GM12878 (cell line): ENCODE results near the gene ALDH1A1. TPM values are rescaled to one million over a fixed set of nuclear protein-coding genes. Genes with fewer than 3 reads are reported as not detected.

Experiments
- ATAC-seq: fragments of 200-7000 bp; cut with Tn5 transposase; 3 replicates; pipeline ENCODE4 v1.9.1; 2020; ENCODE audit warnings: mild to moderate bottlenecking, moderate library complexity
- BruUV-seq: library from RNA; stranded (reverse); fragments of 400-500 nt; replicated peaks from 2 replicates; lab custom pipeline; 2021; lab: Mats Ljungman, UMichigan
- CTCF ChIA-PET: fragments of 300-600 bp; sonication (Branson Sonifier 250); formaldehyde crosslinking; extraction: SDS; loops from one replicate; lab custom pipeline; 2021; ENCODE audit warnings: inconsistent platforms; lab: Yijun Ruan, JAX
- POLR2A ChIA-PET: fragments of 350-600 bp; formaldehyde crosslinking; extraction: SDS; loops from one replicate; lab custom pipeline; 2021; ENCODE audit warnings: inconsistent platforms; lab: Charles Lee
- RAD21 ChIA-PET: fragments of 300-600 bp; sonication (Branson Sonifier 250); formaldehyde crosslinking; loops from one replicate; lab custom pipeline; 2023; ENCODE audit warnings: antibody characterized with exemption; ENCODE audit not compliant: unreplicated experiment; lab: Charles Lee
- SMC1A ChIA-PET: fragments of 300-600 bp; sonication (Branson Sonifier 250); formaldehyde crosslinking; loops from one replicate; lab custom pipeline; 2023; ENCODE audit not compliant: unreplicated experiment, uncharacterized antibody; lab: Charles Lee
- DNase-seq: peaks from one replicate; pipeline ENCODE4 v3.0.0-alpha.2; 2011; ENCODE audit warnings: low read depth, low spot score
- FAIRE-seq: peaks from 3 replicates; lab custom pipeline; 2011; peaks lifted over from hg19 to GRCh38; lab: Jason Lieb, UNC
- H2AFZ ChIP-seq: 2 replicates; pipeline ENCODE4 v1.6.0; 2011; ENCODE audit warnings: low read depth, low read length, control low read depth; ENCODE audit not compliant: control insufficient read depth
- H3K27ac ChIP-seq: 2 replicates; pipeline ENCODE4 v1.5.1; 2011; ENCODE audit warnings: control low read depth; ENCODE audit not compliant: control insufficient read depth, insufficient read depth
- H3K27me3 ChIP-seq, 2 experiments: replicated peaks in 1 of 2; 2 replicates each; pipeline versions ENCODE4 v1.6.0 to v1.6.1; 2011; ENCODE audit warnings: low read length in 1 of 2; ENCODE audit not compliant: control insufficient read depth in 2 of 2, insufficient read depth in 2 of 2
- H3K36me3 ChIP-seq, 2 experiments: 2 replicates each; pipeline ENCODE4 v1.5.1; 2011; ENCODE audit warnings: low read length in 1 of 2; ENCODE audit not compliant: control insufficient read depth in 2 of 2, insufficient read depth in 2 of 2
- H3K4me1 ChIP-seq: 2 replicates; pipeline ENCODE4 v1.6.1; 2011; ENCODE audit warnings: mild to moderate bottlenecking, low read length, moderate library complexity, mixed read lengths; ENCODE audit not compliant: control insufficient read depth, insufficient read depth
- H3K4me2 ChIP-seq: 2 replicates; pipeline ENCODE4 v1.6.0; 2011; ENCODE audit warnings: control low read depth; ENCODE audit not compliant: control insufficient read depth, insufficient read depth
- H3K4me3 ChIP-seq: fragments of 200-600 bp; sonication (generic); 2 replicates; pipeline ENCODE4 v1.5.1; 2016
- H3K79me2 ChIP-seq: 2 replicates; pipeline ENCODE4 v1.6.0; 2011; ENCODE audit warnings: low read length; ENCODE audit not compliant: control insufficient read depth, insufficient read depth
- H3K9ac ChIP-seq: 2 replicates; pipeline ENCODE4 v1.8.0; 2011; ENCODE audit warnings: low read length, control low read depth, mixed read lengths; ENCODE audit not compliant: control insufficient read depth, insufficient read depth
- H3K9me3 ChIP-seq: replicated peaks from 3 replicates; pipeline ENCODE4 v1.5.1; 2011; ENCODE audit warnings: mild to moderate bottlenecking, low read length; ENCODE audit not compliant: control insufficient read depth, insufficient read depth
- H4K20me1 ChIP-seq: 2 replicates; pipeline ENCODE4 v1.6.0; 2011; ENCODE audit not compliant: control insufficient read depth, insufficient read depth
- CBX3 ChIP-seq: fragments of 200-600 bp; sonication (generic); IDR thresholded peaks from 2 replicates; pipeline ENCODE4 v1.6.1; 2016; ENCODE audit warnings: low read depth, borderline replicate concordance
- CBX5 ChIP-seq: sonication (generic); IDR thresholded peaks from 2 replicates; pipeline ENCODE4 v1.6.1; 2016; ENCODE audit warnings: low read depth, moderate library complexity, mild to moderate bottlenecking, inconsistent platforms
- CREB1 ChIP-seq: IDR thresholded peaks from 2 replicates; pipeline ENCODE4 v1.6.1; 2012; ENCODE audit warnings: low read depth, mild to moderate bottlenecking, inconsistent platforms
- ESRRA ChIP-seq: IDR thresholded peaks from 2 replicates; pipeline ENCODE4 v1.6.1; 2012; ENCODE audit warnings: mild to moderate bottlenecking, low read length, improper control_type of control experiment
- FOS ChIP-seq: IDR thresholded peaks from 3 replicates; pipeline ENCODE4 v1.6.1; 2011; ENCODE audit warnings: borderline replicate concordance; ENCODE audit not compliant: insufficient read length; ENCODE audit errors: extremely low read depth
- SIN3A ChIP-seq: IDR thresholded peaks from 2 replicates; pipeline ENCODE4 v1.6.1; 2012; ENCODE audit warnings: low read depth, low read length, improper control_type of control experiment
- SPI1 ChIP-seq: IDR thresholded peaks from 2 replicates; pipeline ENCODE4 v1.6.1; 2011; ENCODE audit warnings: low read depth, mild to moderate bottlenecking, low read length, moderate library complexity, borderline replicate concordance; ENCODE audit not compliant: insufficient read depth
- TBL1XR1 ChIP-seq: IDR thresholded peaks from 2 replicates; pipeline ENCODE4 v1.6.1; 2012; ENCODE audit warnings: low read depth, low read length, improper control_type of control experiment
- WGBS: methylation state at CpG from one replicate; pipeline ENCODE4 v1.1.6; 2016; ENCODE audit warnings: low lambda C conversion rate; ENCODE audit not compliant: insufficient replicate concordance, insufficient coverage; ENCODE audit errors: missing lambda C conversion rate; 5-methylcytosine and 5-hydroxymethylcytosine counted together
- in situ Hi-C: fragments of 300-500 bp; cut with MboI; formaldehyde crosslinking; loops from 9 replicates; pipeline ENCODE4 v1.14.3; 2018; ENCODE audit warnings: mixed read lengths
- intact Hi-C: fragments of 100-400 bp; cut with micrococcal nuclease; formaldehyde crosslinking; loops from one replicate; pipeline ENCODE4 v1.14.2; 2022; ENCODE audit not compliant: unreplicated experiment
- polyA plus RNA-seq, 11 experiments: library from polyadenylated mRNA; depleted of rRNA in 4 of 11; unstranded in 6 of 11; stranded (reverse) in 5 of 11; fragments of >200 nt; fragmentation: Nextera tagmentation in 4 of 11; fragmentation: Illumina TruSeq in 1 of 11; extraction: Ambion mirVana in 4 of 11; extraction: Trizol in 1 of 11; gene quantifications; 1 replicate in 1 of 11; 2 replicates in 10 of 11; pipeline versions ENCODE4 v1.2.1 to v1.2.3, GENCODE V29; 2011 to 2016; ENCODE audit warnings: inconsistent platforms in 2 of 11, missing spikeins in 2 of 11, low read depth in 1 of 11
- total RNA-seq, 4 experiments: library from RNA; depleted of rRNA in 3 of 4; stranded (reverse); fragments of >200 nt in 3 of 4; fragmentation: Illumina TruSeq in 1 of 4; extraction: Trizol in 1 of 4; gene quantifications; 2 replicates each; pipeline versions ENCODE4 v1.2.1 to v1.2.3, GENCODE V29; 2013 to 2021
- TF ChIP-seq, protein P1 (sequence below): IDR thresholded peaks from 2 replicates; pipeline ENCODE4 v1.6.1; 2011; ENCODE audit warnings: mild to moderate bottlenecking, low read depth, low read length, moderate library complexity; ENCODE audit not compliant: insufficient replicate concordance
- TF ChIP-seq, protein P2 (sequence below): fragments of 450-650 bp; IDR thresholded peaks from 2 replicates; pipeline ENCODE4 v1.6.1; 2017; ENCODE audit warnings: mild to moderate bottlenecking, moderate library complexity
- TF ChIP-seq, protein P3 (sequence below): IDR thresholded peaks from 2 replicates; pipeline ENCODE4 v1.6.1; 2012; ENCODE audit warnings: low read depth, low read length, improper control_type of control experiment
- TF ChIP-seq, protein P4 (sequence below): IDR thresholded peaks from 2 replicates; pipeline ENCODE4 v1.6.1; 2012; ENCODE audit warnings: mild to moderate bottlenecking, low read depth, low read length

ALDH1A1 gene
- total and polyA plus RNA-seq, 10 of the 15 experiments (the other 5 are each of a cell fraction or from before 2014, with no cell fraction given): 0.03 to 0.54 TPM; not detected in 8

DNA sequence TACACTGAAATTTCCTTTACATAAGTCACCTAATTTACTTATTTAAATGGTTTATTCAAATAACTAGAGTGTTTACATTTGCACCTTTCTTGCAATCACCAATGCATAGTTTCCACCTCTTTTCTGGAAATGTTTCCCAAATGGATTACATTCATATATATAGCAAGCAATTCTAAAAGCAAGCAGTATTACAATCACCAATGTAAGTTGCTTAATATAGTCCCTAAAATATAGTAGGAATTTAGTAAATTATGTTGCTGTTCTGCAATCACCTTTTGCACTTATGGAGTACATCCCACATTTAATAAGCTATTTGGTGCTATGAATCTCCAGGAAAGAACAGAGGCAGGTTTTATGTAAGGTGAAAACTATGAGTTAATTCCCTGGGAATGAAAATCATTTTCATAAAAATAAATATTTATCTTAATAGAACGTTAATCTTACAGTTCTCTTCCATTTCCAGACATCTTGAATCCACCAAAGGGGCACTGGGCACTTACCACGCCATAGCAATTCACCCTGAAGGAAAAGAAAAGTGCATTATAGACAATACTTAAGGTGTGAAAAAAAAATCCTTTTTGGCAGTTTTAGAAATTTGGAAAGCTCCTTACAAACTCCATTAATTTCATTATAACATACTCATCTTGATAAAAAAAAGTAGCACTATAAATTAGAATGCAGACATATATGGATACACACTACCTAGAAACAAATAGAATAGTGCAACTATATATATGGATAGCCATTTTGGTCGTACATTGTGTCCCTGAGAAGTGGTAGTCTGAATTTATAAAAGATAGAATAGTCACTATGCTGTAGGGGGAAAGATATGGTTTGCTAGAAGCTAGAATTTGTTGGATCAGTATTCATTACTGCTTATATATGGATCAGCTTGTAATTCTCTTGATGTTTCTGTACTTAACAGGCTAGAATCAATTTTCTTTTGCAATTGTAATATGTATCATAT, 47.1 kb downstream of the ALDH1A1 start:
- Histone ChIP-seq H3K4me2 (no peak overlapping the region), H4K20me1 (no peaks in the 10 kb centered on the region), H3K4me3 (no peak overlapping the region), H2AFZ (no peak overlapping the region), H3K79me2 (no peaks in the 10 kb centered on the region), H3K4me1 (no peaks in the 10 kb centered on the region), H3K9me3 (no peaks in the 10 kb centered on the region), H3K36me3 (no peaks in the 10 kb centered on the region), H3K9ac (no peak overlapping the region), H3K27ac (no peak overlapping the region), H3K27me3 (no peaks in the 10 kb centered on the region; a peak in 1 of 4 replicates)
- RAD21 ChIA-PET: no interaction called here
- in situ Hi-C loops: no loop called here
- CTCF ChIA-PET: no interaction called here
- POLR2A ChIA-PET: no interaction called here
- 14% methylated on average over 3 of the region's 3 CpGs for WGBS
- no TSS peak for BruUV-seq
- FAIRE-seq: no peak
- intact Hi-C loops: no loop called here
- SMC1A ChIA-PET: interaction anchor here (0.6 kb wide), 1 partner anchor 1108 kb away, joined by 3 read pairs; no protein-coding TSS in a partner anchor
- no peak for ATAC-seq
- no peak for DNase-seq
- no peak for TF ChIP-seq ESRRA
- TF ChIP-seq CBX3: no peak
- TF ChIP-seq, protein P1, sequence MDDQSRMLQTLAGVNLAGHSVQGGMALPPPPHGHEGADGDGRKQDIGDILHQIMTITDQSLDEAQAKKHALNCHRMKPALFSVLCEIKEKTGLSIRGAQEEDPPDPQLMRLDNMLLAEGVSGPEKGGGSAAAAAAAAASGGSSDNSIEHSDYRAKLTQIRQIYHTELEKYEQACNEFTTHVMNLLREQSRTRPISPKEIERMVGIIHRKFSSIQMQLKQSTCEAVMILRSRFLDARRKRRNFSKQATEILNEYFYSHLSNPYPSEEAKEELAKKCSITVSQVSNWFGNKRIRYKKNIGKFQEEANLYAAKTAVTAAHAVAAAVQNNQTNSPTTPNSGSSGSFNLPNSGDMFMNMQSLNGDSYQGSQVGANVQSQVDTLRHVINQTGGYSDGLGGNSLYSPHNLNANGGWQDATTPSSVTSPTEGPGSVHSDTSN: no peak
- no peak for TF ChIP-seq SIN3A
- TF ChIP-seq, protein P2, sequence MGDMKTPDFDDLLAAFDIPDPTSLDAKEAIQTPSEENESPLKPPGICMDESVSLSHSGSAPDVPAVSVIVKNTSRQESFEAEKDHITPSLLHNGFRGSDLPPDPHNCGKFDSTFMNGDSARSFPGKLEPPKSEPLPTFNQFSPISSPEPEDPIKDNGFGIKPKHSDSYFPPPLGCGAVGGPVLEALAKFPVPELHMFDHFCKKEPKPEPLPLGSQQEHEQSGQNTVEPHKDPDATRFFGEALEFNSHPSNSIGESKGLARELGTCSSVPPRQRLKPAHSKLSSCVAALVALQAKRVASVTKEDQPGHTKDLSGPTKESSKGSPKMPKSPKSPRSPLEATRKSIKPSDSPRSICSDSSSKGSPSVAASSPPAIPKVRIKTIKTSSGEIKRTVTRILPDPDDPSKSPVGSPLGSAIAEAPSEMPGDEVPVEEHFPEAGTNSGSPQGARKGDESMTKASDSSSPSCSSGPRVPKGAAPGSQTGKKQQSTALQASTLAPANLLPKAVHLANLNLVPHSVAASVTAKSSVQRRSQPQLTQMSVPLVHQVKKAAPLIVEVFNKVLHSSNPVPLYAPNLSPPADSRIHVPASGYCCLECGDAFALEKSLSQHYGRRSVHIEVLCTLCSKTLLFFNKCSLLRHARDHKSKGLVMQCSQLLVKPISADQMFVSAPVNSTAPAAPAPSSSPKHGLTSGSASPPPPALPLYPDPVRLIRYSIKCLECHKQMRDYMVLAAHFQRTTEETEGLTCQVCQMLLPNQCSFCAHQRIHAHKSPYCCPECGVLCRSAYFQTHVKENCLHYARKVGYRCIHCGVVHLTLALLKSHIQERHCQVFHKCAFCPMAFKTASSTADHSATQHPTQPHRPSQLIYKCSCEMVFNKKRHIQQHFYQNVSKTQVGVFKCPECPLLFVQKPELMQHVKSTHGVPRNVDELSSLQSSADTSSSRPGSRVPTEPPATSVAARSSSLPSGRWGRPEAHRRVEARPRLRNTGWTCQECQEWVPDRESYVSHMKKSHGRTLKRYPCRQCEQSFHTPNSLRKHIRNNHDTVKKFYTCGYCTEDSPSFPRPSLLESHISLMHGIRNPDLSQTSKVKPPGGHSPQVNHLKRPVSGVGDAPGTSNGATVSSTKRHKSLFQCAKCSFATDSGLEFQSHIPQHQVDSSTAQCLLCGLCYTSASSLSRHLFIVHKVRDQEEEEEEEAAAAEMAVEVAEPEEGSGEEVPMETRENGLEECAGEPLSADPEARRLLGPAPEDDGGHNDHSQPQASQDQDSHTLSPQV: no peak
- TF ChIP-seq TBL1XR1: no peak
- no peak for TF ChIP-seq SPI1
- TF ChIP-seq, protein P3, sequence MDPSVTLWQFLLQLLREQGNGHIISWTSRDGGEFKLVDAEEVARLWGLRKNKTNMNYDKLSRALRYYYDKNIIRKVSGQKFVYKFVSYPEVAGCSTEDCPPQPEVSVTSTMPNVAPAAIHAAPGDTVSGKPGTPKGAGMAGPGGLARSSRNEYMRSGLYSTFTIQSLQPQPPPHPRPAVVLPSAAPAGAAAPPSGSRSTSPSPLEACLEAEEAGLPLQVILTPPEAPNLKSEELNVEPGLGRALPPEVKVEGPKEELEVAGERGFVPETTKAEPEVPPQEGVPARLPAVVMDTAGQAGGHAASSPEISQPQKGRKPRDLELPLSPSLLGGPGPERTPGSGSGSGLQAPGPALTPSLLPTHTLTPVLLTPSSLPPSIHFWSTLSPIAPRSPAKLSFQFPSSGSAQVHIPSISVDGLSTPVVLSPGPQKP: no peak
- TF ChIP-seq FOS: no peak
- TF ChIP-seq CREB1: no peak
- TF ChIP-seq, protein P4, sequence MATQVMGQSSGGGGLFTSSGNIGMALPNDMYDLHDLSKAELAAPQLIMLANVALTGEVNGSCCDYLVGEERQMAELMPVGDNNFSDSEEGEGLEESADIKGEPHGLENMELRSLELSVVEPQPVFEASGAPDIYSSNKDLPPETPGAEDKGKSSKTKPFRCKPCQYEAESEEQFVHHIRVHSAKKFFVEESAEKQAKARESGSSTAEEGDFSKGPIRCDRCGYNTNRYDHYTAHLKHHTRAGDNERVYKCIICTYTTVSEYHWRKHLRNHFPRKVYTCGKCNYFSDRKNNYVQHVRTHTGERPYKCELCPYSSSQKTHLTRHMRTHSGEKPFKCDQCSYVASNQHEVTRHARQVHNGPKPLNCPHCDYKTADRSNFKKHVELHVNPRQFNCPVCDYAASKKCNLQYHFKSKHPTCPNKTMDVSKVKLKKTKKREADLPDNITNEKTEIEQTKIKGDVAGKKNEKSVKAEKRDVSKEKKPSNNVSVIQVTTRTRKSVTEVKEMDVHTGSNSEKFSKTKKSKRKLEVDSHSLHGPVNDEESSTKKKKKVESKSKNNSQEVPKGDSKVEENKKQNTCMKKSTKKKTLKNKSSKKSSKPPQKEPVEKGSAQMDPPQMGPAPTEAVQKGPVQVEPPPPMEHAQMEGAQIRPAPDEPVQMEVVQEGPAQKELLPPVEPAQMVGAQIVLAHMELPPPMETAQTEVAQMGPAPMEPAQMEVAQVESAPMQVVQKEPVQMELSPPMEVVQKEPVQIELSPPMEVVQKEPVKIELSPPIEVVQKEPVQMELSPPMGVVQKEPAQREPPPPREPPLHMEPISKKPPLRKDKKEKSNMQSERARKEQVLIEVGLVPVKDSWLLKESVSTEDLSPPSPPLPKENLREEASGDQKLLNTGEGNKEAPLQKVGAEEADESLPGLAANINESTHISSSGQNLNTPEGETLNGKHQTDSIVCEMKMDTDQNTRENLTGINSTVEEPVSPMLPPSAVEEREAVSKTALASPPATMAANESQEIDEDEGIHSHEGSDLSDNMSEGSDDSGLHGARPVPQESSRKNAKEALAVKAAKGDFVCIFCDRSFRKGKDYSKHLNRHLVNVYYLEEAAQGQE: no peak
- no peak for TF ChIP-seq CBX5
